CD14-positive monocyte (primary cell): ENCODE measurements around the gene RSBN1. TPM values are rescaled to one million over a fixed set of nuclear protein-coding genes. Genes with fewer than 3 reads are reported as not detected.
A peak's percentile ranks its signal among the peaks of the same experiment; 100 is the strongest.

Source experiments
- DNase-seq, 3 donors: peaks; one replicate each; pipeline ENCODE4 v3.0.0-alpha.2; 2011 to 2022
- H2AFZ ChIP-seq: 2 replicates; pipeline ENCODE4 v1.6.0; 2012; ENCODE audit warnings: mild to moderate bottlenecking, low read depth, low read length, inconsistent platforms; ENCODE audit not compliant: insufficient read depth, poor library complexity, severe bottlenecking
- H3K27ac ChIP-seq, 2 donors: 1 replicate in 1 of 2; 2 replicates in 1 of 2; pipeline ENCODE4 v1.5.1; 2012 to 2013; ENCODE audit warnings: low read length in 2 of 2, control low read depth in 1 of 2, inconsistent platforms in 1 of 2, low read depth in 1 of 2, mild to moderate bottlenecking in 1 of 2
- H3K27me3 ChIP-seq, 2 donors: one replicate each; pipeline versions ENCODE4 v1.6.0 to v1.6.1; 2011 to 2013; ENCODE audit warnings: low read length in 2 of 2; ENCODE audit not compliant: control insufficient read depth in 2 of 2, insufficient read depth in 2 of 2
- H3K36me3 ChIP-seq, 2 donors: replicated peaks in 1 of 2; 1 replicate in 1 of 2; 2 replicates in 1 of 2; pipeline versions ENCODE4 v1.5.1 to v1.6.1; 2012 to 2013; ENCODE audit warnings: low read length in 2 of 2, control low read depth in 1 of 2, inconsistent platforms in 1 of 2, mild to moderate bottlenecking in 1 of 2; ENCODE audit not compliant: insufficient read depth in 2 of 2, control insufficient read depth in 1 of 2
- H3K4me1 ChIP-seq, 2 donors: 1 replicate in 1 of 2; 2 replicates in 1 of 2; pipeline versions ENCODE4 v1.5.1 to v1.6.1; 2012 to 2013; ENCODE audit warnings: low read length in 2 of 2, control low read depth in 1 of 2, inconsistent platforms in 1 of 2, mild to moderate bottlenecking in 1 of 2, moderate library complexity in 1 of 2; ENCODE audit not compliant: insufficient read depth in 2 of 2, control insufficient read depth in 1 of 2
- H3K4me2 ChIP-seq: replicated peaks from 2 replicates; pipeline ENCODE3; 2012; ENCODE audit warnings: low read length, moderate library complexity, mild to moderate bottlenecking; ENCODE audit not compliant: poor library complexity, severe bottlenecking; ENCODE audit errors: extremely low read depth
- H3K4me3 ChIP-seq, 3 experiments: fragments of 200-600 bp in 1 of 3; sonication (generic) in 1 of 3; replicated peaks in 1 of 3; 1 replicate in 2 of 3; 2 replicates in 1 of 3; pipeline ENCODE4 v1.5.1; 2011 to 2013; ENCODE audit warnings: low read length in 3 of 3, mild to moderate bottlenecking in 3 of 3, control low read depth in 2 of 3, low read depth in 2 of 3, inconsistent platforms in 1 of 3, moderate library complexity in 1 of 3
- H3K79me2 ChIP-seq: 2 replicates; pipeline ENCODE4 v1.6.0; 2012; ENCODE audit warnings: mild to moderate bottlenecking, control low read depth, inconsistent platforms, low read length, moderate library complexity; ENCODE audit not compliant: insufficient read depth
- H3K9ac ChIP-seq: 2 replicates; pipeline ENCODE4 v1.6.0; 2017; ENCODE audit warnings: low read length, mild to moderate bottlenecking; ENCODE audit not compliant: insufficient read depth, poor library complexity, severe bottlenecking
- H3K9me3 ChIP-seq, 2 donors: replicated peaks in 1 of 2; 1 replicate in 1 of 2; 2 replicates in 1 of 2; pipeline versions ENCODE4 v1.5.1 to v1.6.1; 2012 to 2013; ENCODE audit warnings: low read length in 2 of 2, control low read depth in 1 of 2; ENCODE audit not compliant: control insufficient read depth in 1 of 2, insufficient read depth in 1 of 2
- H4K20me1 ChIP-seq: 2 replicates; pipeline ENCODE4 v1.6.0; 2012; ENCODE audit warnings: mild to moderate bottlenecking, low read length, control low read depth, moderate library complexity; ENCODE audit not compliant: insufficient read depth
- H3K27ac Mint-ChIP-seq, 7 donors: one replicate each; pipeline ENCODE4 v1.8.0; 2020; ENCODE audit warnings: mild to moderate bottlenecking in 7 of 7, mixed read lengths in 7 of 7, moderate library complexity in 6 of 7, inconsistent platforms in 2 of 7
- H3K27me3 Mint-ChIP-seq, 3 donors: one replicate each; pipeline ENCODE4 v1.8.0; 2021 to 2022; ENCODE audit warnings: low read depth in 3 of 3, mild to moderate bottlenecking in 3 of 3, mixed read lengths in 3 of 3, moderate library complexity in 3 of 3, inconsistent platforms in 1 of 3
- H3K36me3 Mint-ChIP-seq, 2 donors: one replicate each; pipeline ENCODE4 v1.8.0; 2020; ENCODE audit warnings: mixed read lengths in 2 of 2, inconsistent platforms in 1 of 2, mild to moderate bottlenecking in 1 of 2
- H3K4me1 Mint-ChIP-seq: one replicate; pipeline ENCODE4 v1.8.0; 2020; ENCODE audit warnings: mild to moderate bottlenecking, mixed read lengths
- H3K4me3 Mint-ChIP-seq, 2 donors: one replicate each; pipeline ENCODE4 v1.8.0; 2020; ENCODE audit warnings: mild to moderate bottlenecking in 2 of 2, mixed read lengths in 2 of 2, moderate library complexity in 1 of 2
- H3K9me3 Mint-ChIP-seq, 7 donors: one replicate each; pipeline ENCODE4 v1.8.0; 2020 to 2022; ENCODE audit warnings: mixed read lengths in 7 of 7, mild to moderate bottlenecking in 6 of 7, moderate library complexity in 6 of 7, inconsistent platforms in 2 of 7
- WGBS: methylation state at CpG from one replicate; pipeline ENCODE4 v1.1.5; 2013; ENCODE audit warnings: missing lambda C conversion rate; ENCODE audit not compliant: insufficient coverage; 5-methylcytosine and 5-hydroxymethylcytosine counted together
- intact Hi-C, 2 donors: fragments of 100-400 bp; cut with micrococcal nuclease; formaldehyde crosslinking; loops; one replicate each; pipeline versions ENCODE4 v1.15.0 to v1.15.1; 2023
- polyA plus RNA-seq, 3 donors: library from polyadenylated mRNA; depleted of rRNA in 1 of 3; unstranded in 2 of 3; stranded (reverse) in 1 of 3; fragments of 300-500 nt in 2 of 3; fragments of >200 nt in 1 of 3; fragmentation: Illumina TruSeq in 2 of 3; gene quantifications; 1 replicate in 2 of 3; 2 replicates in 1 of 3; pipeline ENCODE4 v1.2.3, GENCODE V29; 2012 to 2021
- TF ChIP-seq, protein P1 (sequence below): fragments of 200-600 bp; IDR thresholded peaks from one replicate; pipeline ENCODE4 v1.8.0; 2022; ENCODE audit warnings: antibody characterized with exemption, mild to moderate bottlenecking

The RSBN1 gene
- polyA plus RNA-seq, 3 donors: 6.5 to 9.0 (median 8.9) TPM

DNA sequence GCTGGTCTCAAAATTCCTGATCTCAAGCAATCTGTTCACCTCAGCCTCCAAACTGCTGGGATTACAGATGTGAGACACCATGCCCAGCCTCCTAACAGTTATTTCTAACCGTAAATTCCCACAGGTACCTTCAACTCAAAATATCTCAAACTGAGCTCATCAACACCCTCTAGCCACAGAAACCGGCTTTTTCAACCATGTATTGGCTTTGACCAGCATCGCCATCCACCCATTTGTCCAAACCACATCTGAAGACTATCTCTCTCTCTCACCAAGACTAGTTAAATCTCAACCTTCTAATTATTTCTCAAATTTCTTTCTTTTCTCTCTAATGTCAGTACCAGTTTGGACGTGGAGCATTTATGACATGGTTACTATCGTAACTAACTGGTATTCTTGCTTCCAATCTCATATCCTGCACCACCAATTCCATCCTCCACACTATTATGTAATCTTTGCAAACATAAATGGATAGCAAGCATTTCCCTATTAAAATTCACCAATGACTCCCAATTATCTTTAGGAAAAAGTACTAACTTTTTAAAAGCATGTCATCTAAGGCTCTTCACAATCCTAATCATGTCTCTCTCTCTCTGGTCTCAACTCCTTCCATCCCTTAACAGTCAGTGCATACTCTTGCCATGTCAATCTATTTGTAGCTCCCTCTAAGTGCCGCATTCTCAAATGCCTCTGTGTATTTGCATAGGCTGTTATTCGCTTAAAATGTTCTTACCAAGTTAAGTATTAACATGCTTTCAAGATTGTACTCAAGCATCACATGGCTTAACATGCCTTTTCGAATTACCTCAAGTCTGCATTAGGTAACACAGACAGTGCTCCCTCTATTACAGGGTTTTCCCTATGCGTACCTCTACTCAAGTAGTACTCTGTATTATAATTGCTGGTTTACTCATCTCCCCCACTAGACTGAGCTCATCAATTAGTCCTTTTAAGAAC, 18.1 kb downstream of the RSBN1 start:
- no peaks in the 10 kb centered on the region for H3K9me3 Mint-ChIP-seq
- DNase-seq: no peak
- no peak overlapping the region for H3K27ac ChIP-seq
- H3K4me3 Mint-ChIP-seq: no peak overlapping the region
- H3K27ac Mint-ChIP-seq: peak overlapping the region in 2 of 7 donors; percentile 27 to 32
- H4K20me1 ChIP-seq: peaks cover 53% of the 10 kb centered on the region
- WGBS: 94% methylated on average over 4 of the region's 9 CpGs
- intact Hi-C loops: no loop called here
- no peak overlapping the region for H3K4me2 ChIP-seq
- peaks cover 85% of the 10 kb centered on the region for H3K79me2 ChIP-seq
- no peaks in the 10 kb centered on the region for H3K27me3 ChIP-seq
- H3K4me3 ChIP-seq: no peak overlapping the region
- TF ChIP-seq, protein P1, sequence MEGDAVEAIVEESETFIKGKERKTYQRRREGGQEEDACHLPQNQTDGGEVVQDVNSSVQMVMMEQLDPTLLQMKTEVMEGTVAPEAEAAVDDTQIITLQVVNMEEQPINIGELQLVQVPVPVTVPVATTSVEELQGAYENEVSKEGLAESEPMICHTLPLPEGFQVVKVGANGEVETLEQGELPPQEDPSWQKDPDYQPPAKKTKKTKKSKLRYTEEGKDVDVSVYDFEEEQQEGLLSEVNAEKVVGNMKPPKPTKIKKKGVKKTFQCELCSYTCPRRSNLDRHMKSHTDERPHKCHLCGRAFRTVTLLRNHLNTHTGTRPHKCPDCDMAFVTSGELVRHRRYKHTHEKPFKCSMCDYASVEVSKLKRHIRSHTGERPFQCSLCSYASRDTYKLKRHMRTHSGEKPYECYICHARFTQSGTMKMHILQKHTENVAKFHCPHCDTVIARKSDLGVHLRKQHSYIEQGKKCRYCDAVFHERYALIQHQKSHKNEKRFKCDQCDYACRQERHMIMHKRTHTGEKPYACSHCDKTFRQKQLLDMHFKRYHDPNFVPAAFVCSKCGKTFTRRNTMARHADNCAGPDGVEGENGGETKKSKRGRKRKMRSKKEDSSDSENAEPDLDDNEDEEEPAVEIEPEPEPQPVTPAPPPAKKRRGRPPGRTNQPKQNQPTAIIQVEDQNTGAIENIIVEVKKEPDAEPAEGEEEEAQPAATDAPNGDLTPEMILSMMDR: no peak
- no peak overlapping the region for H3K9ac ChIP-seq
- H3K27me3 Mint-ChIP-seq: no peaks in the 10 kb centered on the region
- H3K4me1 ChIP-seq: no peaks in the 10 kb centered on the region
- H3K36me3 Mint-ChIP-seq: peaks cover 53 to 63% of the 10 kb centered on the region in 2 donors
- H3K4me1 Mint-ChIP-seq: peaks cover 3% of the 10 kb centered on the region
- H3K36me3 ChIP-seq: peaks cover 46 to 65% of the 10 kb centered on the region in 2 donors
- no peak overlapping the region for H2AFZ ChIP-seq
- no peaks in the 10 kb centered on the region for H3K9me3 ChIP-seq

DNA sequence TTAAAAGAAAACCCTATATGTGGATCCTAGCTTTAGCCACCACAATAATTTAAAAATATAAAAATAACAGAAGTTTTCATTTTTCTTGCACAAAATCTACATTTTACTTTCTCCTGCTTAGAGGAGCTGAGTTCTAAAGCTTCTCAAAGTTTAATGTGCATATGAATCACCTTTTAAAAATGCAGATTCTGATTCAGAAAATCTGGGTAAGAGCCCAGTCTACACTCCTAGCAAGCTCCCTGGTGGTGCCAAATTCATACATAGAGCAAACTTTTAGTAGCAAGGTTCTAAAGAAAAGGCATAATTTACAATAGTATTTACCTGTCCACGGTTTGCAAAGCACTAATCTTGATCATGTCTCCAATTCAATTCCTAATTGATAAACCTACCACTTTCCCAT, 19.3 kb downstream of the RSBN1 start:
- H2AFZ ChIP-seq: no peak overlapping the region
- no peaks in the 10 kb centered on the region for H3K9me3 Mint-ChIP-seq
- H3K9ac ChIP-seq: no peak overlapping the region
- H3K4me3 Mint-ChIP-seq: no peak overlapping the region
- H3K27me3 ChIP-seq: no peaks in the 10 kb centered on the region
- peaks cover 7% of the 10 kb centered on the region for H3K4me1 Mint-ChIP-seq
- H3K9me3 ChIP-seq: no peaks in the 10 kb centered on the region
- H3K27me3 Mint-ChIP-seq: no peaks in the 10 kb centered on the region
- peaks cover 56 to 70% of the 10 kb centered on the region in 2 donors for H3K36me3 Mint-ChIP-seq
- TF ChIP-seq, protein P1: no peak
- WGBS: 89% methylated on average over 1 of the region's 1 CpG
- intact Hi-C loops: no loop called here
- H3K4me3 ChIP-seq: no peak overlapping the region
- H3K27ac ChIP-seq: no peak overlapping the region
- peaks cover 50% of the 10 kb centered on the region for H4K20me1 ChIP-seq
- H3K27ac Mint-ChIP-seq: no peak overlapping the region
- H3K36me3 ChIP-seq: peaks cover 50 to 71% of the 10 kb centered on the region in 2 donors
- peaks cover 85% of the 10 kb centered on the region for H3K79me2 ChIP-seq
- H3K4me1 ChIP-seq: no peaks in the 10 kb centered on the region
- H3K4me2 ChIP-seq: no peak overlapping the region
- DNase-seq: no peak
